GM12874 (cell line): ENCODE results near the gene ABCC5.

Source experiments
- CTCF ChIP-seq: IDR thresholded peaks from 2 replicates; pipeline ENCODE4 v1.5.1; 2011; ENCODE audit warnings: low read depth, mild to moderate bottlenecking, control low read depth, low read length, moderate library complexity; ENCODE audit not compliant: insufficient read depth

Gene ABCC5

GRCh38 chr3:184017672-184018423, at the start of gene ABCC5:
Gene ABCC5 (minus strand): TSS chr3:184017884. CDS start chr3:184014392, 3,492 bp downstream.
- no peak for TF ChIP-seq CTCF

- no peak for TF ChIP-seq CTCF
Measured at GRCh38 chr3:184066211-184066610, 48.5 kb upstream of the ABCC5 start.

DNA sequence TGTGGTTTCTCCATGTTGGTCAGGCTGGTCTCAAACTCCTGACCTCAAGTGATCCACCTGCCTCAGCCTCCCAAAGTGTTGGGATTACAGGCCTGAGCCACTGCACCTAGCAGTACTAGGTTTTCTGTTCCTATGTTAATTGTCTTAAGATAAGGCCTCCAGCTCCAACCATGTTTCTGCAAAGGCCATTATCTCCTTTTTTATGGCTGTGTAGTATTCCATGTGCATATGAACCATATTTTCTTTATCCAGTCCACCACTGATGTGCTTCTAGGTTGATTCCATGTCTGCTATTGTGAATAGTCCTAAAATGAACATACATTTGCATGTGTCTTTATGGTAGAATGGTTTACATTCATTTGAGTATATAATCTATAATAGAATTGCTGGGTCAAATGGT, 45.0 kb upstream of the ABCC5 start:
- TF ChIP-seq CTCF: no peak

DNA sequence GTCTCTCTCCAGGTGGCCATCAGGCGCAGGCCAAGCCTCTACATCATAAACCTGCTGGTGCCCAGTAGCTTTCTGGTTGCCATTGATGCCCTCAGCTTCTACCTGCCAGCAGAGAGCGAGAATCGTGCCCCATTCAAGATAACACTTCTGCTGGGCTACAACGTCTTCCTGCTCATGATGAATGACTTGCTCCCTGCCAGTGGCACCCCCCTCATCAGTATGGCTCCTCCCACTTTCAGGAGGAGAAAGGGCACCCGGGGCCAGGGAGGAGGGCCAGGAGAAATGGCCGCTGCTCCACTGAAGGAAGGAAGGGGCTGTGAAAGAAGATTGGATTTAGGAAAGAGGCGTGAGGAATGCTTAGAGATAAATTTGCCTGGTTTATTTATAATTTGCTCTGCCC, 41.7 kb upstream of the ABCC5 start:
- no peak for TF ChIP-seq CTCF

GRCh38 chr3:184058029-184058428, 40.3 kb upstream of the ABCC5 start:
- no peak for TF ChIP-seq CTCF

DNA sequence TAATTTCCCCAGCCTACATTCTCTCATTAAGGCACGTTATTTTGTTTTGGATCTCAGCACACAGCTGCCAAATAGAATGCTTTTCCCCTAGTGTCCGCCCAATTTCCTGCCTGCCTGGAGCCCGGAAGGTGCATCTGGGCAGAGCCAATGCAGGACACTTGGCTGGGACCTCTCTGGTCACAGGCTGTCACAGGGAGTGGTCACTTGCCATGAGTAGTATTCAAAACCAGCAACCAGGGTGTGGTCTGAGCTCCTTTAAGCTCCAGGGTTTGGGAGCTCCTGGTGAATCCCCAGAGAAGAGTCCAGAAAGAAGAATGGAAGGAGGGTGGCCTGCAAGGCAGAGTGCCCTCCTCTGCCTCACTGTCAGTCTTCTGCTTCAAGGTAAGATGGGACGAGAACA, 35.1 kb upstream of the ABCC5 start, which contains the start of gene HTR3C:
TSS of gene HTR3C (plus strand) at position 281 of the 400 bp plus-strand sequence. CDS start at position 315, 34 bp downstream.
- no peak for TF ChIP-seq CTCF

GRCh38 chr3:184050217-184050847, 32.6 kb upstream of the ABCC5 start:
- TF ChIP-seq CTCF: no peak
